HCT116 (cell line): Measurements from ENCODE around the gene SPATA45. TPM values are rescaled to one million over a fixed set of nuclear protein-coding genes. Genes with fewer than 3 reads are reported as not detected.

ENCODE experiments used
- ATAC-seq: fragments of 200-7000 bp; cut with Tn5 transposase; 2 replicates; pipeline ENCODE4 v1.9.1; 2020; ENCODE audit warnings: mild to moderate bottlenecking, moderate library complexity
- BruUV-seq: library from RNA; stranded (reverse); fragments of 400-500 nt; replicated peaks from 2 replicates; lab custom pipeline; 2021; lab: Mats Ljungman, UMichigan
- CTCF ChIA-PET: fragments of 300-600 bp; sonication (Branson Sonifier 250); formaldehyde crosslinking; loops from one replicate; lab custom pipeline; 2021; ENCODE audit warnings: antibody characterized with exemption; lab: Charles Lee
- POLR2A ChIA-PET: fragments of 300-600, 350-600 bp; sonication (Branson Sonifier 250); formaldehyde crosslinking; loops from one replicate; lab custom pipeline; 2021; ENCODE audit warnings: antibody characterized with exemption; lab: Charles Lee
- RAD21 ChIA-PET, 2 experiments: fragments of 300-600 bp; sonication (Branson Sonifier 250); formaldehyde crosslinking; loops; one replicate each; lab custom pipeline; 2023; ENCODE audit warnings: low total read pairs in 2 of 2; ENCODE audit not compliant: uncharacterized antibody in 2 of 2, unreplicated experiment in 2 of 2, low non-redundant PET in 1 of 2; lab: Charles Lee
- DNase-seq: peaks from one replicate; pipeline ENCODE4 v3.0.0-alpha.2; 2010; ENCODE audit warnings: low read depth, low spot score
- H2AFZ ChIP-seq: fragments of 200-600 bp; shearing (Covaris generic), sonication (generic); 2 replicates; pipeline ENCODE4 v1.6.1; 2017; ENCODE audit warnings: low read depth, mixed run types, mixed read lengths, antibody characterized with exemption, low read length; ENCODE audit not compliant: poor library complexity, severe bottlenecking
- H3K27ac ChIP-seq: 2 replicates; pipeline ENCODE4 v1.5.1; 2012; ENCODE audit warnings: low read depth, low read length
- H3K27me3 ChIP-seq: fragments of 200-600 bp; sonication (generic); 2 replicates; pipeline ENCODE4 v1.6.1; 2016; ENCODE audit warnings: mixed run types, low read length, mixed read lengths; ENCODE audit not compliant: insufficient read depth
- H3K36me3 ChIP-seq, 2 experiments: fragments of 200-500 bp in 1 of 2; fragments of 200-600 bp in 1 of 2; sonication (Bioruptor generic) in 1 of 2; sonication (generic) in 1 of 2; 2 replicates each; pipeline versions ENCODE4 v1.5.1 to v1.6.1; 2014 to 2016; ENCODE audit warnings: low read length in 2 of 2, inconsistent platforms in 1 of 2, mixed read lengths in 1 of 2, mixed run types in 1 of 2; ENCODE audit not compliant: insufficient read depth in 2 of 2, control insufficient read depth in 1 of 2
- H3K4me1 ChIP-seq, 2 experiments: fragments of 200-600 bp in 1 of 2; sonication (generic) in 1 of 2; 2 replicates each; pipeline versions ENCODE4 v1.5.1 to v1.6.1; 2012 to 2017; ENCODE audit warnings: low read length in 2 of 2, inconsistent platforms in 1 of 2, mild to moderate bottlenecking in 1 of 2, mixed read lengths in 1 of 2, mixed run types in 1 of 2, moderate library complexity in 1 of 2; ENCODE audit not compliant: insufficient read depth in 2 of 2, control insufficient read depth in 1 of 2
- H3K4me2 ChIP-seq: fragments of 200-600 bp; sonication (generic); 2 replicates; pipeline ENCODE4 v1.6.1; 2017; ENCODE audit warnings: mixed run types, low read length, mixed read lengths
- H3K4me3 ChIP-seq, 2 experiments: fragments of 200-600 bp in 1 of 2; sonication (generic) in 1 of 2; replicated peaks in 1 of 2; 2 replicates each; pipeline ENCODE4 v1.5.1; 2011 to 2016; ENCODE audit warnings: low read length in 2 of 2, control low read depth in 1 of 2, low read depth in 1 of 2, mild to moderate bottlenecking in 1 of 2, mixed read lengths in 1 of 2, mixed run types in 1 of 2
- H3K79me2 ChIP-seq: fragments of 200-600 bp; sonication (generic); 2 replicates; pipeline ENCODE4 v1.6.1; 2017; ENCODE audit warnings: mild to moderate bottlenecking, mixed run types, low read length, moderate library complexity, mixed read lengths; ENCODE audit not compliant: insufficient read depth
- H3K9ac ChIP-seq: fragments of 200-600 bp; sonication (generic); 2 replicates; pipeline ENCODE4 v1.6.1; 2016; ENCODE audit warnings: low read length, mixed read lengths
- H3K9me2 ChIP-seq: fragments of 200-600 bp; sonication (generic), shearing (Covaris generic); 2 replicates; pipeline ENCODE4 v1.6.1; 2017; ENCODE audit warnings: mixed run types, mild to moderate bottlenecking, moderate library complexity; ENCODE audit not compliant: insufficient read depth
- H3K9me3 ChIP-seq, 2 experiments: fragments of 200-500 bp in 1 of 2; fragments of 200-600 bp in 1 of 2; sonication (Bioruptor generic) in 1 of 2; sonication (generic) in 1 of 2; 2 replicates each; pipeline ENCODE4 v1.6.1; 2014 to 2017; ENCODE audit warnings: low read length in 2 of 2, mixed read lengths in 2 of 2, inconsistent platforms in 1 of 2, low read depth in 1 of 2, mild to moderate bottlenecking in 1 of 2, mixed run types in 1 of 2, moderate library complexity in 1 of 2; ENCODE audit not compliant: control insufficient read depth in 1 of 2, insufficient read depth in 1 of 2
- H4K20me1 ChIP-seq: fragments of 200-600 bp; sonication (generic), shearing (Covaris generic); 2 replicates; pipeline ENCODE4 v1.6.1; 2017; ENCODE audit warnings: mixed run types, mild to moderate bottlenecking, moderate library complexity; ENCODE audit not compliant: insufficient read depth
- CBX3 ChIP-seq: IDR thresholded peaks from 2 replicates; pipeline ENCODE4 v1.6.1; 2012; ENCODE audit warnings: low read depth
- CEBPB ChIP-seq: IDR thresholded peaks from 2 replicates; pipeline ENCODE4 v1.6.1; 2012; ENCODE audit warnings: low read depth
- EGR1 ChIP-seq: IDR thresholded peaks from 2 replicates; pipeline ENCODE4 v1.6.1; 2012; ENCODE audit warnings: low read depth
- EZH2phosphoT487 ChIP-seq: fragments of 200-600 bp; IDR thresholded peaks from 2 replicates; pipeline ENCODE4 v1.6.1; 2018; ENCODE audit warnings: antibody characterized with exemption, borderline replicate concordance
- FOSL1 ChIP-seq: IDR thresholded peaks from 2 replicates; pipeline ENCODE4 v1.6.1; 2012; ENCODE audit warnings: low read depth
- JUND ChIP-seq: IDR thresholded peaks from 2 replicates; pipeline ENCODE4 v1.6.1; 2012
- RAD21 ChIP-seq: IDR thresholded peaks from 2 replicates; pipeline ENCODE4 v1.6.1; 2012; ENCODE audit warnings: low read depth, mild to moderate bottlenecking
- SIN3A ChIP-seq: IDR thresholded peaks from 2 replicates; pipeline ENCODE4 v1.6.1; 2012; ENCODE audit warnings: low read depth
- SP1 ChIP-seq: IDR thresholded peaks from 2 replicates; pipeline ENCODE4 v1.6.1; 2012; ENCODE audit warnings: low read depth
- SRF ChIP-seq: IDR thresholded peaks from 2 replicates; pipeline ENCODE4 v1.6.1; 2012; ENCODE audit warnings: low read depth
- TCF7L2 ChIP-seq: IDR thresholded peaks from 2 replicates; pipeline ENCODE4 v1.7.0; 2011; ENCODE audit warnings: borderline replicate concordance, inconsistent platforms; ENCODE audit not compliant: insufficient read depth, insufficient read length; ENCODE audit errors: extremely low read depth
- ZNF274 ChIP-seq: fragments of 200-500 bp; sonication (Bioruptor generic); IDR thresholded peaks from 2 replicates; pipeline ENCODE4 v1.6.1; 2014; ENCODE audit warnings: mild to moderate bottlenecking, low read depth, low read length, inconsistent platforms
- intact Hi-C: fragments of 100-400 bp; cut with micrococcal nuclease; formaldehyde crosslinking; loops from 2 replicates; pipeline ENCODE4 v1.10.0; 2022
- total RNA-seq: library from RNA; stranded (reverse); gene quantifications from one replicate; pipeline ENCODE4 v1.2.1, GENCODE V29; 2021; ENCODE audit not compliant: unreplicated experiment
- TF ChIP-seq, protein P1 (sequence below), 3 experiments: fragments of 200-600 bp in 1 of 3; sonication (generic) in 1 of 3; IDR thresholded peaks in 2 of 3; conservative IDR thresholded peaks in 1 of 3; 2 replicates each; pipeline ENCODE4 v1.5.1; 2012 to 2017; ENCODE audit warnings: low read depth in 2 of 3, low read length in 2 of 3, antibody characterized with exemption in 1 of 3, borderline replicate concordance in 1 of 3, control low read depth in 1 of 3, mild to moderate bottlenecking in 1 of 3, mixed read lengths in 1 of 3, mixed run types in 1 of 3, moderate library complexity in 1 of 3; ENCODE audit not compliant: insufficient read depth in 1 of 3
- TF ChIP-seq, protein P2 (sequence below): IDR thresholded peaks from 2 replicates; pipeline ENCODE4 v1.6.1; 2012
- TF ChIP-seq, protein P3 (sequence below): IDR thresholded peaks from 2 replicates; pipeline ENCODE4 v1.6.1; 2012; ENCODE audit warnings: low read depth

SPATA45 gene
- total RNA-seq, 1 experiment from 2014 or later: not detected

DNA sequence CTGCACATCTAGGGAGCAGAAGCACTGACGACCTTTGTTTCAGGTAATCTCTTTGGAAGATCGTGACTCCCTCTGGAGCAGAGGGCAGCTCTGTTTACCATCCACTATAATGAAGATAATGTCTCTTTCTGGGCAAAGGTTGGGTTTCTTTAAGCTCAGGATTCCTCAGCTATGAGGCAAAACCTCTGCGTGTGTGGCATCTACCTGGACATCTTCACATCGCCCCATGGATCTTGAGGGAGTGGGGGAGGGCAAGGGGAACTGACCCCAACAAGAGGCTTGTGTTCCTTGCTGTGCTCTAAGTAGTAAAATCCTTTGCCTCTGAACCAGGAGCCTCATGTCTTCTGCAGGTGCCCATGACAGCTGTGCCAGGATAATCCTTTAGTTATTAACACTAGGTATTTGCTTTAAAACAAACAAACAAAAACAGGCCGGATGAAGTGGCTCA is 19.6 kb downstream of the SPATA45 start:
- H2AFZ ChIP-seq: no peak overlapping the region
- H3K27me3 ChIP-seq: no peaks in the 10 kb centered on the region
- no peak for TF ChIP-seq RAD21
- TF ChIP-seq JUND: no peak
- TF ChIP-seq TCF7L2: no peak
- TF ChIP-seq SRF: no peak
- TF ChIP-seq SIN3A: no peak
- no peak for TF ChIP-seq SP1
- no peak for TF ChIP-seq CBX3
- no peak for TF ChIP-seq CEBPB
- TF ChIP-seq, protein P1, sequence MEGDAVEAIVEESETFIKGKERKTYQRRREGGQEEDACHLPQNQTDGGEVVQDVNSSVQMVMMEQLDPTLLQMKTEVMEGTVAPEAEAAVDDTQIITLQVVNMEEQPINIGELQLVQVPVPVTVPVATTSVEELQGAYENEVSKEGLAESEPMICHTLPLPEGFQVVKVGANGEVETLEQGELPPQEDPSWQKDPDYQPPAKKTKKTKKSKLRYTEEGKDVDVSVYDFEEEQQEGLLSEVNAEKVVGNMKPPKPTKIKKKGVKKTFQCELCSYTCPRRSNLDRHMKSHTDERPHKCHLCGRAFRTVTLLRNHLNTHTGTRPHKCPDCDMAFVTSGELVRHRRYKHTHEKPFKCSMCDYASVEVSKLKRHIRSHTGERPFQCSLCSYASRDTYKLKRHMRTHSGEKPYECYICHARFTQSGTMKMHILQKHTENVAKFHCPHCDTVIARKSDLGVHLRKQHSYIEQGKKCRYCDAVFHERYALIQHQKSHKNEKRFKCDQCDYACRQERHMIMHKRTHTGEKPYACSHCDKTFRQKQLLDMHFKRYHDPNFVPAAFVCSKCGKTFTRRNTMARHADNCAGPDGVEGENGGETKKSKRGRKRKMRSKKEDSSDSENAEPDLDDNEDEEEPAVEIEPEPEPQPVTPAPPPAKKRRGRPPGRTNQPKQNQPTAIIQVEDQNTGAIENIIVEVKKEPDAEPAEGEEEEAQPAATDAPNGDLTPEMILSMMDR (IDR thresholded peaks at IDR 0.05 in 2 of 3, conservative IDR thresholded peaks at IDR 0.05 in 1 of 3; ENCODE audit: borderline replicate concordance in 1 of 3, insufficient read depth in 1 of 3, low read depth in 2 of 3, low read length in 2 of 3): no peak
- no peak for TF ChIP-seq ZNF274
- TF ChIP-seq, protein P2, sequence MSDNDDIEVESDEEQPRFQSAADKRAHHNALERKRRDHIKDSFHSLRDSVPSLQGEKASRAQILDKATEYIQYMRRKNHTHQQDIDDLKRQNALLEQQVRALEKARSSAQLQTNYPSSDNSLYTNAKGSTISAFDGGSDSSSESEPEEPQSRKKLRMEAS: no peak
- TF ChIP-seq FOSL1: no peak
- no peak for TF ChIP-seq EGR1
- TF ChIP-seq, protein P3, sequence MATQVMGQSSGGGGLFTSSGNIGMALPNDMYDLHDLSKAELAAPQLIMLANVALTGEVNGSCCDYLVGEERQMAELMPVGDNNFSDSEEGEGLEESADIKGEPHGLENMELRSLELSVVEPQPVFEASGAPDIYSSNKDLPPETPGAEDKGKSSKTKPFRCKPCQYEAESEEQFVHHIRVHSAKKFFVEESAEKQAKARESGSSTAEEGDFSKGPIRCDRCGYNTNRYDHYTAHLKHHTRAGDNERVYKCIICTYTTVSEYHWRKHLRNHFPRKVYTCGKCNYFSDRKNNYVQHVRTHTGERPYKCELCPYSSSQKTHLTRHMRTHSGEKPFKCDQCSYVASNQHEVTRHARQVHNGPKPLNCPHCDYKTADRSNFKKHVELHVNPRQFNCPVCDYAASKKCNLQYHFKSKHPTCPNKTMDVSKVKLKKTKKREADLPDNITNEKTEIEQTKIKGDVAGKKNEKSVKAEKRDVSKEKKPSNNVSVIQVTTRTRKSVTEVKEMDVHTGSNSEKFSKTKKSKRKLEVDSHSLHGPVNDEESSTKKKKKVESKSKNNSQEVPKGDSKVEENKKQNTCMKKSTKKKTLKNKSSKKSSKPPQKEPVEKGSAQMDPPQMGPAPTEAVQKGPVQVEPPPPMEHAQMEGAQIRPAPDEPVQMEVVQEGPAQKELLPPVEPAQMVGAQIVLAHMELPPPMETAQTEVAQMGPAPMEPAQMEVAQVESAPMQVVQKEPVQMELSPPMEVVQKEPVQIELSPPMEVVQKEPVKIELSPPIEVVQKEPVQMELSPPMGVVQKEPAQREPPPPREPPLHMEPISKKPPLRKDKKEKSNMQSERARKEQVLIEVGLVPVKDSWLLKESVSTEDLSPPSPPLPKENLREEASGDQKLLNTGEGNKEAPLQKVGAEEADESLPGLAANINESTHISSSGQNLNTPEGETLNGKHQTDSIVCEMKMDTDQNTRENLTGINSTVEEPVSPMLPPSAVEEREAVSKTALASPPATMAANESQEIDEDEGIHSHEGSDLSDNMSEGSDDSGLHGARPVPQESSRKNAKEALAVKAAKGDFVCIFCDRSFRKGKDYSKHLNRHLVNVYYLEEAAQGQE: no peak
- no peak for TF ChIP-seq EZH2phosphoT487
- no peak overlapping the region for H3K9ac ChIP-seq
- intact Hi-C loops: no loop called here
- ATAC-seq: no peak
- no peaks in the 10 kb centered on the region for H3K9me2 ChIP-seq
- CTCF ChIA-PET: interaction anchor here (1.1 kb wide), 1 partner anchor 13 kb away, joined by 3 read pairs; no protein-coding TSS in a partner anchor
- no peak for DNase-seq
- RAD21 ChIA-PET: no interaction called here
- no peak overlapping the region for H3K4me2 ChIP-seq
- H3K27ac ChIP-seq: no peak overlapping the region
- H3K36me3 ChIP-seq: no peaks in the 10 kb centered on the region
- POLR2A ChIA-PET: no interaction called here
- no TSS peak for BruUV-seq
- no peaks in the 10 kb centered on the region for H4K20me1 ChIP-seq
- H3K9me3 ChIP-seq: peaks cover 7 to 11% of the 10 kb centered on the region in 2 experiments; a peak in 2 of 4 replicates
- H3K4me3 ChIP-seq: no peak overlapping the region
- H3K4me1 ChIP-seq: no peaks in the 10 kb centered on the region
- H3K79me2 ChIP-seq: no peaks in the 10 kb centered on the region
